ENCODE results near the gene ADCY7. TPM values are rescaled to one million over a fixed set of nuclear protein-coding genes. Genes with fewer than 3 reads are reported as not detected.
A peak's percentile ranks its signal among the peaks of the same experiment; 100 is the strongest.

The ADCY7 gene
- total RNA-seq, 1 experiment from 2014 or later: 4.0 TPM

GRCh38 chr16:50359626-50360025 is 93.3 kb downstream of the ADCY7 start:
- no peak overlapping the region for H2BK120ac ChIP-seq (ENCODE audit: low read depth, low read length, poor library complexity, severe bottlenecking)
- no peaks in the 10 kb centered on the region for H3K79me1 ChIP-seq (ENCODE audit: insufficient read depth, low read depth, low read length, poor library complexity, severe bottlenecking)
- no peak overlapping the region for H3K18ac ChIP-seq (ENCODE audit: insufficient read length, low read depth, low read length)
- H3K4me2 ChIP-seq (ENCODE audit: insufficient read depth, insufficient read length, low read length): no peak overlapping the region
- no peak overlapping the region for H2BK15ac ChIP-seq (ENCODE audit: low read depth, low read length)
- H2BK5ac ChIP-seq (ENCODE audit: insufficient read length, low read length): no peak overlapping the region
- no peak overlapping the region for H2BK12ac ChIP-seq (ENCODE audit: insufficient read length, low read depth, low read length)
- no peaks in the 10 kb centered on the region for H3K23me2 ChIP-seq (ENCODE audit: insufficient read length, low read depth, low read length, poor library complexity, severe bottlenecking)
- Mint-ChIP-seq H3K36me3 (ENCODE audit: insufficient read depth in 1 of 3, low read depth in 3 of 3) (peaks cover 19 to 57% (median 31%) of the 10 kb centered on the region in 3 experiments; a peak in 6 of 7 replicates), H3K27me3 (ENCODE audit: low read depth) (no peaks in the 10 kb centered on the region), H3K4me3 (no peak overlapping the region), H3K27ac (peak overlapping the region in 1 of 3 experiments; percentile 35; a peak in 2 of 7 replicates), H3K4me1 (peaks cover 4 to 5% of the 10 kb centered on the region in 2 experiments; a peak in 3 of 4 replicates), H3K9me3 (no peaks in the 10 kb centered on the region)
- H4K20me1 ChIP-seq (ENCODE audit: control insufficient read depth, insufficient read depth, insufficient read length): no peaks in the 10 kb centered on the region
- WGBS (ENCODE audit: extremely low coverage, insufficient read length, low lambda C conversion rate): no CpG with 5 or more reads among the region's 1 CpG
- H3K23ac ChIP-seq (ENCODE audit: insufficient read length, low read depth, low read length): no peak overlapping the region
- no peaks in the 10 kb centered on the region for H3K4me1 ChIP-seq (ENCODE audit: insufficient read depth, low read length)
- H3K27me3 ChIP-seq (ENCODE audit: insufficient read depth, low read length): no peaks in the 10 kb centered on the region
- no peak overlapping the region for H2AFZ ChIP-seq (ENCODE audit: low read length)
- no peak overlapping the region for H4K91ac ChIP-seq (ENCODE audit: insufficient read length, low read depth, low read length)
- H3K79me2 ChIP-seq (ENCODE audit: insufficient read depth, low read length): no peaks in the 10 kb centered on the region; the same call in 1 of the 2 replicates
- no peak overlapping the region for H3K4ac ChIP-seq (ENCODE audit: low read depth, low read length)
- H4K8ac ChIP-seq (replicated peaks; ENCODE audit: insufficient read length, low read depth, low read length): no peak overlapping the region
- no peak overlapping the region for H2BK20ac ChIP-seq (ENCODE audit: low read depth, low read length, poor library complexity, severe bottlenecking)
- H3K9me3 ChIP-seq (ENCODE audit: control insufficient read depth, low read depth, low read length): no peaks in the 10 kb centered on the region
- H3K14ac ChIP-seq (ENCODE audit: insufficient read depth, low read length): no peak overlapping the region
- H4K5ac ChIP-seq (ENCODE audit: insufficient read length, low read depth, low read length): no peak overlapping the region
- H3T11ph ChIP-seq (ENCODE audit: low read length): no peak overlapping the region
- no peak overlapping the region for H3K9ac ChIP-seq (ENCODE audit: extremely low read depth, insufficient read length, low read length)
- H3K27ac ChIP-seq (ENCODE audit: insufficient read length, low read depth, low read length): no peak overlapping the region
- no peak for TF ChIP-seq CTCF (conservative IDR thresholded peaks at IDR 0.05)
- no peak overlapping the region for H2AK5ac ChIP-seq (ENCODE audit: insufficient read length, low read length)
- no peak for DNase-seq
- no peak overlapping the region for H3K56ac ChIP-seq (ENCODE audit: insufficient read length, low read depth, low read length)

All from H9 (cell line).